GM21390 (cell line): ENCODE measurements around the gene NSMF.
"Not testable (repeated sequence)": the region's sequence is repeated elsewhere in the genome, so short reads cannot be mapped to it uniquely, and the experiment has no call there.

Experiments
- ATAC-seq: cut with Tn5 transposase; IDR thresholded peaks from one replicate; pipeline ENCODE4 v1.9.1; 2021; ENCODE audit not compliant: unreplicated experiment

NSMF gene

GRCh38 chr9:137459601-137460362 lies 648 bp upstream of the NSMF start:
- ATAC-seq, result no peak

- peak; percentile 18 for ATAC-seq
Measured at GRCh38 chr9:137458194-137459151, 661 bp downstream of the NSMF start.

GRCh38 chr9:137457406-137458193 lies 1.5 kb downstream of the NSMF start:
- no peak for ATAC-seq

DNA sequence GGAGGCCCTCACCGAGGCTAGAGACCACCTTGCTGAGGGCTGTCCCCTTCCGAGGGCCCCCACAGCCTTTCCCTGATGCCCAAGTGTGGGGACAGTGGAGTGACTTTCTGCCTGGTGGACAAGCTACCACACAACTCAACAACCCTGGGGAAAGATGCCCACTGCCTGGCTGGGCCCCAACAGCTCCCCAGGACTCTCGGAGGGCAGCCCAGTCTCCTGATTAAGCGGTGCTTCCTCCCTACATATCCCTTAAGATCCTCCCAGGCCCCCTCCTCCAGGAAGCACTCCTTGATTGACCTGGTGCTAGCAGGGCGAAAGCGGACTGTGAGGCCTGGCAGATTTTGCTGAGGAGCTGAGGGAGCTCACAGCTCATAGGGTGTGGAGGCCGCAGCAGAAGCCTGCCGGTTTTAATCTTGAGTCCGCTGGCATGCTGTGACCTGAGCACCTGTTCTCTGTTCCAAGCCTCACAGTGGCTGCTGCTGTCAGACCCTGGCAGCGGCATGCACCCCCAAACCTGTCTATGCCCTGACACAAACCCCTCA lies 2.2 kb downstream of the NSMF start:
- ATAC-seq, result no peak

DNA sequence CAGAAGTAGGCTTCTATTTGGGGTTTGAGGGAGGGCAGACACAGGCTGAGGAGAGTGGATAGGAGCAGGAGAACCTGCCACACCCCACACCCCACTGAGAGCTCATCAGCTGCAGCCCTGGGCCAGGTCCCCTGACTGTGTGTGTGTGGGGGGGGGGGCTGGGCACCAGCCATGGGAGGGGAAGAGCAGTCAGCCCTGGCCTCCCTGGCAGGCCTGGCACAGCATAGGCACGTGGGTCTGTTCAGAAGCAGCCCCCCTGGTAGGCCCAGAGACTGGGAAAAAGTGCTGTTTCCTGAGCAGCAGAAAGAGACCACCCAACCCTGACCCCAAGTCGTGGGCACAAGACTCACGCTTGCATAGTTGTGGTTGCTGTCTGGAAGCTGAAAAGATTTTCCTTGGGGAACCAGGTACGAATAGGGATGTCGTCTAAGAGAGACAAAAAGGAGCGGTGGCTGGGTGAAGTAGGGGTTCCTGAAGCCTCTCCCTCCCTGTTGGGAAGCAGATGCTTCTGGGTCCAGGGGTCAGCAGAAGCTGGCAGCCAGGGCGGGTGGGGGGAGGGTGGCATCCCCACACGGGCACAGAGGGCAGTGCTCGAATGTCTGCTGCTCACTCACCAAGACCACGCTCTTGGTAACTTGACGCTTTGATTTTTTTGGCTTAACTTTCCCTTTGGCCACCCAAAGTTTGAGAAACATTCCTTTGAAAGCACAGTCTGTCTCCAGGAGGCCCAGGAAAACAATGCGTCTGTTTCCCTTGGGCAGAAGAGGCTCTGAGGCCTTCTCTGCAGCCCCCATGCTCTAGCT lies 2.9 kb downstream of the NSMF start:
- no peak for ATAC-seq

DNA sequence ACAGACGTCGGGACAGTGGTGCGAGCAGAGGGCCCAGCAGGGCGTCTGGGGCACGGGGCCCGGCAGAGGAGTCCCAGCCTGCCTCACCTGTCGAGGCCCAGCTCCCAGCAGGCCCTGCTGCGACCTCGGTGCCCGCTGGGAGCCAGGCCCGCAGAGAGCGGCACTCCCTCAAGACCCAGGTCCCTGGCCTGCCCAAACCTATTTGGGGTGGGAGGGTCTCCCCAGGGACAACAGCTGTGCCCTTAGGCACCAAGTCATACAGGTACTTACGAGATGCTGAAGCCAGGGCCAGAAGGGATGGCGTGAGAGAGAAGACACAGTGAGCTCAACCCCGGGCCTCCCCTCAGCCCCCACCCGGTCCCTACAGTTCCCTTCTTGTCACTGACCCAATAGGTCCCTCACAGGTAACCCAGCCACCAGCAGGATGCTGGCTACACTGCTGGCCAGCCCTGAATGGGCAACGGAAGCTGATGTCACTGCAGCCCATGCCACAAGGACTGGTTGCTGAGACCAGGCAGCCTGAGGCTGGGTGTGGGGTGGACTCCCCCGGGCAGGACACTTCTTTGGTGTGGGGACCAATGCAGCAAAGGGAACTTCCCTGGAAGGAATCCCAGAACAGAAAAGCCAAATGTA lies 3.7 kb downstream of the NSMF start:
- no peak for ATAC-seq

DNA sequence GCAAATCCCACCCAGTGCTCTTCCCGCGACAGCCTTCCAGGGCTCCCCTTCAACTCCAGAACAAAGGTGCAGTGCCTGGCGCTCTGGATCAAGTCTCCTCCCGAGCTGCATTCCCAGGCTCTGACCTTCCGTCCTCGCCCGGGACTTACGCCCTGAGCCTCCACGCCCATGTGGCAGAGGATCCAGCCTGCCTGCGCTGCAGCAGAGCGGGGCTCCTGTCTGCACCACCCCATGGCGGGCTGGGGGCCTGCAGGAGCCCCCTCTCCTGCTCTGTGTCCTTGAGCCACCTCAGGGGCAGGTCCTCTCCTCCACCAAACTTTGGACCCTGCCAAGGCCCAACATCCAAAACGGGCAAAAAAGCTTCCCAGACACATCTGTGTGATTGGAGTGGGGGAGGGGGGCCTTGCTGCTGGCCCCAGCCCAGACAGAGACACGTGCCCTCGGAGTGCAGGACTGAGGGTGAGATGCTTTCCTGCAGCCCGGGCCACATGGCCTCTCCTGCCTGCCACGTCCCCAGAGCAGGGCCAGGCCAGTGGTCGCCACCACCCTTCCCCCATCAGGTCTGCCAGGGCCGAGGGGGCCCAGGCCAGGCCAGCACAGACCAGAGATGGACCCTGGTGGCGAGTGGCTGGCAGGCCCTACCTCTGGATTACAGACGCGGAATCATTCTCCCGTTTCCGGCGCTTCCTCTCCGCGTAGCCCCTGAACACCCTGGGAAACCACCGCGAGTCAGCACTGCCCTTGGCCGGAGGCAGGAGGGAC lies 4.4 kb downstream of the NSMF start:
- no peak for ATAC-seq

DNA sequence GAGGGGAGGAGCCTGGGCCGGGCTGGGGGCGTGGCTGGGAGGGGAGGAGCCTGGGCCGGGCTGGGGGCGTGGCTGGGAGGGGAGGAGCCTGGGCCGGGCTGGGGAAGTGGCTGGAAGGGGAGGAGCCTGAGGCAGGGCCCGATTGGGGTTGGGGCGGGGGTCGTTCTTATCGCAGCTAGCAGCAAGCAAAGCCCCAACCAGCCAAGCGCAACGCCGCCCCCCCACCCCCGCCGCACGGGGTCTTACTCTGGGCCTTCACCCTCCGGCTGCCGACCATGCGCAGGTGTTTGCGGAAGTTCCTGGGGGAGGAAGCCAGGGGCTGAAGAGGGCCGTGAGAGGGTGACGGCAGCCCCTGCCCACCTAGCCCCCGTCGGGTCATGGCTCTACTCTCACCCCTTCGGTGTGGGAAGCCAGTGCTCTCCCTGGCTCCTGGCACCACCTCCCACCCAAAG lies 5.0 kb downstream of the NSMF start:
- ATAC-seq, result no peak

GRCh38 chr9:137453643-137454081 lies 5.5 kb downstream of the NSMF start:
- no peak for ATAC-seq

GRCh38 chr9:137452761-137453642 lies 6.1 kb downstream of the NSMF start:
- no peak for ATAC-seq

- ATAC-seq, result no peak
Measured at GRCh38 chr9:137452006-137452760, 7.0 kb downstream of the NSMF start.

DNA sequence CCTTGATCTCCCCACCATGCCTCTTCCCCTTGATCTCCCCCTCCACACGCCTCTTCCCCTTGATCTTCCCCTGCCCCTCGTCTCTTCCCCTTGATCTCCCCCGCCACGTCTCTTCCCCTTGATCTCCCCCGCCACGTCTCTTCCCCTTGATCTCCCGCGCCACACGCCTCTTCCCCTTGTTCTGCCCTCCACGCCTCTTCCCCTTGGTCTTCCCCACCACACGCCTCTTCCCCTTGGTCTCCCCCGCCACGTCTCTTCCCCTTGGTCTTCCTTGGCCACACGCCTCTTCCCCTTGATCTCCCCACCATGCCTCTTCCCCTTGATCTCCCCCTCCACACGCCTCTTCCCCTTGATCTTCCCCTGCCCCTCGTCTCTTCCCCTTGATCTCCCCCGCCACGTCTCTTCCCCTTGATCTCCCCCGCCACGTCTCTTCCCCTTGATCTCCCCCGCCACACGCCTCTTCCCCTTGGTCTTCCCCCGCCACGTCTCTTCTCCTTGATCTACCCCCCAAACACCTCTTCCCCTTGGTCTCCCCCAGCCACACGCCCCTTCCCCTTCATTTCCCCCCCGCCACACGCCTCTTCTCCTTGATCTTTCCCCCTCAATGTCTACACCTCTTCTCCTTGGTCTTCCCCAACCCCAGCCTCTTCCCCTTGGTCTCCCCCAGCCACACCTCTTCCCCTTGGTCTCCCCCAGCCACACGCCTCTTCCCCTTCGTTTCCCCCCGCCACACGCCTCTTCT lies 7.7 kb downstream of the NSMF start:
- not testable (repeated sequence) for ATAC-seq

DNA sequence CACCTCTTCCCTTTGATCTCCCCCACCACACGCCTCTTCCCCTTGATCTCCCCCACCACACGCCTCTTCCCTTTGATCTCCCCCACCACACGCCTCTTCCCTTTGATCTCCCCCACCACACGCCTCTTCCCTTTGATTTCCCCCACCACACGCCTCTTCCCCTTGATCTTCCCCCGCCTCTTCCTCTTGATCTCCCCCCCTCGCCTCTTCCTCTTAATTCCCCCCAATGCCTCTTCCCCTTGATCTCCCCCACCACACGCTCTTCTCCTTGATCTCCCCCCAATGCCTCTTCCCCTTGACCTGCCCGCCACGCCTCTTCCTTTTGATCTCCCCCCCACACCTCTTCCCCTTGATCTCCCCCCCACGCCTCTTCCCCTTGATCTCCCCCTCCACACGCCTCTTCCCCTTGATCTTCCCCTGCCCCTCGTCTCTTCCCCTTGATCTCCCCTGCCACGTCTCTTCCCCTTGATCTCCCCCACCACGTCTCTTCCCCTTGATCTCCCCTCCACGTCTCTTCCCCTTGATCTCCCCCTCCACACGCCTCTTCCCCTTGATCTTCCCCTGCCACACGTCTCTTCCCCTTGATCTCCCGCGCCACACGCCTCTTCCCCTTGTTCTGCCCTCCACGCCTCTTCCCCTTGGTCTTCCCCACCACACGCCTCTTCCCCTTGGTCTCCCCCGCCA lies 8.5 kb downstream of the NSMF start:
- not testable (repeated sequence) for ATAC-seq

DNA sequence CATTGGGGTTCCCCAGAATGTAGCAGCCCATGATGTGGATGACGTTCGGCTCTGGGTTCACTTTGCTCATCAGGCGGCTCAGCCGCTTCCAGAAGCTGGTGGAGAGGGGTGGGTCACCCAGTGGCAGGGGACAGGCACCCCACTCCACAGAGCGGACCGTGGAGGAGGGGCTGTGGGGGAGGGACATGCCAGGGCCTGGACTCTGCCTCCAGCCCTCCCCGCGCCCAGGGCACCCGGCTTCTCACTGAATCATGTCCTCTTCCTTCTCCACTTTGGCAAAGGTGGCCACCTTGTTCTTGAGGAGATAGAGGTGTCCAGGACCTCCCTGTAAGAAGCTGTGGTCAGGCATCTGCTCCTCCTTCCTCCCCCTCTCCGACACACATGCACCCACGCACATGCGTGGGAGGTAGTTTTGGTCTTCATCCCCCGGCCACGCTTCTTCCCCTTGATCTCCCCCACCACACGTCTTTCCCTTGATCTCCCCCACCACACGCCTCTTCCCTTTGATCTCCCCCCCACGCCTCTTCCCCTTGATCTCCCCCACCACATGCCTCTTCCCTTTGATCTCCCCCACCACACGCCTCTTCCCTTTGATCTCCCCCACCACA lies 9.1 kb downstream of the NSMF start:
- ATAC-seq, result no peak

DNA sequence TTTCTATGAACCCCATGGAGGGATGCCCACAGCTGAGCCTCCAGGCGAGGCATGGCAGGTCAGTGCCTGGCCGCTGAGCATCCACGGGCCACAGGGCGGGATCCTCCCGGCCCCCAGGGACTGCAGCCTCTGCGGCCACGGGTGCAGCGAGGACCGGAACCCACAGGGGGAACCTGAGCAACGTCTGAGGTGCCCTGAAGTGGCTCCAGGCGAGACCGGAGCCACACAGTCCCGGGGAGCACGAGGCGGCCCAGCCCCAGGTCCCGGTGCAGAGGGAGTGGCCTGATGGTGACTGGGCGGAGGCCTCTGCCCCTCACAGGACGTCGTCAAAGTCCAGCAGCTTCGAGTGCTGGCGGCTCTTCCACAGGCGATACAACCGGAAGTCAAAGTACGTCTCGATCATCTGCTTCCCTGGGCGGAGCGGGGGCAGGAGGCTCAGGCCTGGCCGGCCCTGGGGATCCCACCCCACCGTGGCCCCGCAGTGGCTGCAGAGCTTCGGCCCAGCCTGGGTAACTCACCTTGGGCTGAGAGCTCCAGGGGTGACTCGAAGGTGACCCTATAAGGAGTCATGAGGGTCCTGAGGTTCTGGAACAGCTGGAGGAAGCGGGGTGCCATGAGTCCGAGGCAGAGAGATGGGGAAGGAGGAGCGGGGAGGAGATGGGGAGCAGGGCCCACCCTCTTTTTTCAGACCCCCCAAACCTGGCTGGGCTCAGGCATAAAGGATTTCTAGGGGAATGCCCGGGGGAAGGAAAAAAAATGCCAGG lies 9.9 kb downstream of the NSMF start:
- ATAC-seq, result no peak
